HG03575 (cell line): Measurements from ENCODE around the gene ERBB4.
"Not testable (repeated sequence)": the region's sequence is repeated elsewhere in the genome, so short reads cannot be mapped to it uniquely, and the experiment has no call there.

ENCODE experiments used
- ATAC-seq: cut with Tn5 transposase; IDR thresholded peaks from one replicate; pipeline ENCODE4 v1.9.1; 2021; ENCODE audit not compliant: unreplicated experiment, insufficient number of reproducible peaks, low FRiP score; ENCODE audit errors: extremely low read depth

The ERBB4 gene

GRCh38 chr2:212064318-212064717, 474.3 kb downstream of the ERBB4 start:
- no peak for ATAC-seq

- ATAC-seq = peak; percentile 75
These were observed 486.0 kb downstream of the ERBB4 start for GRCh38 chr2:212052412-212053159.

GRCh38 chr2:212050871-212051270, 487.7 kb downstream of the ERBB4 start:
- no peak for ATAC-seq

GRCh38 chr2:212042562-212042961, 496.0 kb downstream of the ERBB4 start:
- ATAC-seq = no peak

- no peak for ATAC-seq
These were observed 501.5 kb downstream of the ERBB4 start for GRCh38 chr2:212037062-212037461.

- no peak for ATAC-seq
These were observed 503.6 kb downstream of the ERBB4 start for GRCh38 chr2:212034841-212035585.

GRCh38 chr2:212033888-212034287, 504.7 kb downstream of the ERBB4 start:
- ATAC-seq = no peak

- no peak for ATAC-seq
These were observed 505.9 kb downstream of the ERBB4 start for GRCh38 chr2:212032536-212033219.

- no peak for ATAC-seq
These were observed 506.6 kb downstream of the ERBB4 start for GRCh38 chr2:212032032-212032431.

- no peak for ATAC-seq
These were observed 507.9 kb downstream of the ERBB4 start for GRCh38 chr2:212030709-212031108.

- no peak for ATAC-seq
These were observed 509.7 kb downstream of the ERBB4 start for GRCh38 chr2:212028798-212029394.

GRCh38 chr2:212027681-212028628, 510.6 kb downstream of the ERBB4 start:
- ATAC-seq = no peak

- ATAC-seq = no peak
These were observed 514.6 kb downstream of the ERBB4 start for GRCh38 chr2:212024040-212024439.

- ATAC-seq = no peak
These were observed 515.6 kb downstream of the ERBB4 start for GRCh38 chr2:212022966-212023365.

- ATAC-seq = no peak
These were observed 516.7 kb downstream of the ERBB4 start for GRCh38 chr2:212021947-212022346.

GRCh38 chr2:212015588-212015987, 523.0 kb downstream of the ERBB4 start:
- ATAC-seq = no peak

GRCh38 chr2:212013626-212014025, 525.0 kb downstream of the ERBB4 start:
- no peak for ATAC-seq

GRCh38 chr2:212010305-212010704, 528.3 kb downstream of the ERBB4 start:
- not testable (repeated sequence) for ATAC-seq
